Measurements from ENCODE around the gene COL15A1. TPM values are rescaled to one million over a fixed set of nuclear protein-coding genes. Genes with fewer than 3 reads are reported as not detected.

The COL15A1 gene
- total RNA-seq, 2 experiments from 2014 or later, result 0.30 to 0.33 TPM

GRCh38 chr9:98998441-98999151 lies 54.9 kb downstream of the COL15A1 start:
- Mint-ChIP-seq H3K27me3 (peaks cover 22% of the 10 kb centered on the region), H3K36me3 (ENCODE audit: low read depth) (no peaks in the 10 kb centered on the region), H3K27ac (no peak overlapping the region), H3K4me1 (peaks cover 24% of the 10 kb centered on the region), H3K4me3 (no peak overlapping the region), H3K9me3 (no peaks in the 10 kb centered on the region)
- POLR2A ChIA-PET, result interaction anchor here (1.1 kb wide), 1 partner anchor 55 kb away, joined by 4 read pairs; no protein-coding TSS in a partner anchor
- peak; percentile 63 for DNase-seq
- CTCF ChIA-PET, result interaction anchor here (0.6 to 9.2 kb wide), 26 partner anchors 9 to 199 kb away, joined by 3 to 208 read pairs (median 4); partner anchors contain the start of gene TGFBR1

- H3K9me3 Mint-ChIP-seq, result no peaks in the 10 kb centered on the region
- no peak for DNase-seq
- H3K27ac Mint-ChIP-seq, result no peak overlapping the region
- CTCF ChIA-PET, result interaction anchor here (0.7 to 9.2 kb wide), 27 partner anchors 10 to 200 kb away, joined by 3 to 208 read pairs (median 4); partner anchors contain the start of gene TGFBR1
- POLR2A ChIA-PET, result interaction anchor here (1.1 kb wide), 1 partner anchor 54 kb away, joined by 4 read pairs; no protein-coding TSS in a partner anchor
- H3K4me3 Mint-ChIP-seq, result no peak overlapping the region
- H3K27me3 Mint-ChIP-seq, result peaks cover 22% of the 10 kb centered on the region
- H3K4me1 Mint-ChIP-seq, result peaks cover 21% of the 10 kb centered on the region
- H3K36me3 Mint-ChIP-seq (ENCODE audit: low read depth), result no peaks in the 10 kb centered on the region
Observed at GRCh38 chr9:98999152-98999525, 55.4 kb downstream of the COL15A1 start.

- POLR2A ChIA-PET, result interaction anchor here (1.5 to 2.2 kb wide), 4 partner anchors 13 to 138 kb away, joined by 4 to 9 read pairs (median 5); no protein-coding TSS in a partner anchor
Observed at GRCh38 chr9:99000476-99001395, 57.0 kb downstream of the COL15A1 start.

GRCh38 chr9:99001892-99002291 lies 58.2 kb downstream of the COL15A1 start:
- no peak for DNase-seq
- H3K36me3 Mint-ChIP-seq (ENCODE audit: low read depth), result no peaks in the 10 kb centered on the region
- H3K27me3 Mint-ChIP-seq, result peaks cover 20% of the 10 kb centered on the region
- ChIA-PET POLR2A (interaction anchor here (1.6 to 2.6 kb wide), 4 partner anchors 12 to 131 kb away, joined by 4 to 11 read pairs (median 8); partner anchors contain the start of gene TGFBR1), CTCF (interaction anchor here (0.7 to 9.2 kb wide), 11 partner anchors 12 to 154 kb away, joined by 3 to 208 read pairs (median 10); partner anchors contain the start of gene TGFBR1)
- no peak overlapping the region for H3K4me3 Mint-ChIP-seq
- no peaks in the 10 kb centered on the region for H3K9me3 Mint-ChIP-seq
- H3K4me1 Mint-ChIP-seq, result peaks cover 19% of the 10 kb centered on the region
- no peak overlapping the region for H3K27ac Mint-ChIP-seq

More at GRCh38 chr9:99000476-99001395, 57.0 kb downstream of the COL15A1 start:
- CTCF ChIA-PET, result interaction anchor here (0.6 to 9.2 kb wide), 15 partner anchors 14 to 407 kb away, joined by 3 to 208 read pairs (median 5); partner anchors contain the start of gene TGFBR1
- H3K27me3 Mint-ChIP-seq, result peaks cover 20% of the 10 kb centered on the region
- H3K9me3 Mint-ChIP-seq, result no peaks in the 10 kb centered on the region
- peak; percentile 70 for DNase-seq
- peaks cover 19% of the 10 kb centered on the region for H3K4me1 Mint-ChIP-seq
- no peaks in the 10 kb centered on the region for H3K36me3 Mint-ChIP-seq (ENCODE audit: low read depth)
- no peak overlapping the region for H3K4me3 Mint-ChIP-seq
- no peak overlapping the region for H3K27ac Mint-ChIP-seq

GRCh38 chr9:99002706-99003105 lies 59.0 kb downstream of the COL15A1 start:
- peaks cover 19% of the 10 kb centered on the region for H3K4me1 Mint-ChIP-seq
- DNase-seq, result no peak
- H3K27me3 Mint-ChIP-seq, result peaks cover 18% of the 10 kb centered on the region
- no peaks in the 10 kb centered on the region for H3K9me3 Mint-ChIP-seq
- POLR2A ChIA-PET, result interaction anchor here (1.3 to 2.6 kb wide), 5 partner anchors 11 to 130 kb away, joined by 4 to 11 read pairs (median 6); partner anchors contain the start of gene TGFBR1
- no peak overlapping the region for H3K4me3 Mint-ChIP-seq
- CTCF ChIA-PET, result interaction anchor here (1.0 to 9.2 kb wide), 5 partner anchors 12 to 138 kb away, joined by 3 to 208 read pairs (median 14); no protein-coding TSS in a partner anchor
- no peak overlapping the region for H3K27ac Mint-ChIP-seq
- no peaks in the 10 kb centered on the region for H3K36me3 Mint-ChIP-seq (ENCODE audit: low read depth)

GRCh38 chr9:99003308-99003707 lies 59.6 kb downstream of the COL15A1 start:
- Mint-ChIP-seq H3K27ac (no peak overlapping the region), H3K4me1 (peaks cover 19% of the 10 kb centered on the region), H3K4me3 (no peak overlapping the region), H3K36me3 (ENCODE audit: low read depth) (no peaks in the 10 kb centered on the region), H3K27me3 (peaks cover 15% of the 10 kb centered on the region), H3K9me3 (no peaks in the 10 kb centered on the region)
- POLR2A ChIA-PET, result interaction anchor here (1.3 to 2.6 kb wide), 2 partner anchors 90 to 101 kb away, joined by 4 to 11 read pairs; partner anchors contain the start of gene TGFBR1
- CTCF ChIA-PET, result interaction anchor here (1.0 to 9.2 kb wide), 4 partner anchors 11 to 138 kb away, joined by 3 to 208 read pairs (median 52); no protein-coding TSS in a partner anchor
- peak; percentile 9 for DNase-seq

GRCh38 chr9:99004115-99004514 lies 60.4 kb downstream of the COL15A1 start:
- H3K4me3 Mint-ChIP-seq, result no peak overlapping the region
- H3K4me1 Mint-ChIP-seq, result peaks cover 19% of the 10 kb centered on the region
- H3K27me3 Mint-ChIP-seq, result peaks cover 12% of the 10 kb centered on the region
- H3K36me3 Mint-ChIP-seq (ENCODE audit: low read depth), result no peaks in the 10 kb centered on the region
- POLR2A ChIA-PET, result interaction anchor here (2.6 kb wide), 1 partner anchor 100 kb away, joined by 11 read pairs; the partner anchor contains the start of gene TGFBR1
- H3K27ac Mint-ChIP-seq, result no peak overlapping the region
- CTCF ChIA-PET, result interaction anchor here (0.9 kb wide), 1 partner anchor 100 kb away, joined by 4 read pairs; the partner anchor contains the start of gene TGFBR1
- peaks cover 4% of the 10 kb centered on the region for H3K9me3 Mint-ChIP-seq
- no peak for DNase-seq

GRCh38 chr9:99004717-99005460 lies 61.2 kb downstream of the COL15A1 start:
- CTCF ChIA-PET, result interaction anchor here (0.9 kb wide), 1 partner anchor 99 kb away, joined by 4 read pairs; the partner anchor contains the start of gene TGFBR1
- Mint-ChIP-seq H3K36me3 (ENCODE audit: low read depth) (peaks cover under 1% of the 10 kb centered on the region), H3K27ac (no peak overlapping the region)

GRCh38 chr9:99005651-99006050 lies 61.9 kb downstream of the COL15A1 start:
- CTCF ChIA-PET, result interaction anchor here (1.3 kb wide), 1 partner anchor 9 kb away, joined by 3 read pairs; no protein-coding TSS in a partner anchor

More at GRCh38 chr9:99004717-99005460, 61.2 kb downstream of the COL15A1 start:
- no peak overlapping the region for H3K4me3 Mint-ChIP-seq
- H3K4me1 Mint-ChIP-seq, result peaks cover 19% of the 10 kb centered on the region
- H3K27me3 Mint-ChIP-seq, result peaks cover 12% of the 10 kb centered on the region
- POLR2A ChIA-PET, result interaction anchor here (1.0 to 1.4 kb wide), 2 partner anchors 18 to 100 kb away, joined by 3 to 5 read pairs; partner anchors contain the start of gene TGFBR1
- peaks cover 7% of the 10 kb centered on the region for H3K9me3 Mint-ChIP-seq
- DNase-seq, result no peak

GRCh38 chr9:99006511-99006910 lies 62.8 kb downstream of the COL15A1 start:
- no peak for DNase-seq
- CTCF ChIA-PET, result interaction anchor here (1.3 kb wide), 1 partner anchor 10 kb away, joined by 3 read pairs; no protein-coding TSS in a partner anchor
- Mint-ChIP-seq H3K4me3 (no peak overlapping the region), H3K9me3 (peaks cover 17% of the 10 kb centered on the region), H3K27ac (no peak overlapping the region), H3K36me3 (ENCODE audit: low read depth) (peaks cover 8% of the 10 kb centered on the region), H3K4me1 (peaks cover 6% of the 10 kb centered on the region), H3K27me3 (peaks cover 12% of the 10 kb centered on the region)
- POLR2A ChIA-PET, result no interaction called here

More at GRCh38 chr9:99005651-99006050, 61.9 kb downstream of the COL15A1 start:
- H3K9me3 Mint-ChIP-seq, result peaks cover 12% of the 10 kb centered on the region
- H3K36me3 Mint-ChIP-seq (ENCODE audit: low read depth), result peaks cover 5% of the 10 kb centered on the region
- peaks cover 14% of the 10 kb centered on the region for H3K4me1 Mint-ChIP-seq
- no peak for DNase-seq
- H3K27me3 Mint-ChIP-seq, result peaks cover 12% of the 10 kb centered on the region
- no peak overlapping the region for H3K27ac Mint-ChIP-seq
- POLR2A ChIA-PET, result interaction anchor here (1.0 to 1.4 kb wide), 2 partner anchors 18 to 99 kb away, joined by 3 to 5 read pairs; partner anchors contain the start of gene TGFBR1
- H3K4me3 Mint-ChIP-seq, result no peak overlapping the region

- DNase-seq, result no peak
- Mint-ChIP-seq H3K27ac (no peak overlapping the region), H3K36me3 (ENCODE audit: low read depth) (peaks cover 10% of the 10 kb centered on the region), H3K9me3 (peaks cover 17% of the 10 kb centered on the region), H3K27me3 (peaks cover 12% of the 10 kb centered on the region), H3K4me1 (peaks cover 2% of the 10 kb centered on the region), H3K4me3 (no peak overlapping the region)
- CTCF ChIA-PET, result interaction anchor here (14.7 kb wide), 1 partner anchor 8 kb away, joined by 98 read pairs; no protein-coding TSS in a partner anchor
- POLR2A ChIA-PET, result no interaction called here
Observed at GRCh38 chr9:99006979-99007378, 63.3 kb downstream of the COL15A1 start.
